HUES48 (cell line): ENCODE data around the gene PLVAP.

Source experiments
- H3K27ac ChIP-seq: one replicate; pipeline ENCODE4 v1.7.0; 2013; ENCODE audit warnings: low read depth, low read length, inconsistent platforms
- H3K27me3 ChIP-seq: 2 replicates; pipeline ENCODE4 v1.6.1; 2013; ENCODE audit warnings: mild to moderate bottlenecking, low read length; ENCODE audit not compliant: control insufficient read depth, insufficient read depth
- H3K36me3 ChIP-seq: 2 replicates; pipeline ENCODE4 v1.6.1; 2013; ENCODE audit warnings: low read length; ENCODE audit not compliant: control insufficient read depth, insufficient read depth
- H3K4me1 ChIP-seq: 2 replicates; pipeline ENCODE4 v1.6.1; 2013; ENCODE audit warnings: mild to moderate bottlenecking, low read length; ENCODE audit not compliant: control insufficient read depth, insufficient read depth
- H3K4me3 ChIP-seq: 2 replicates; pipeline ENCODE4 v1.5.1; 2013; ENCODE audit warnings: mild to moderate bottlenecking, low read depth, low read length
- H3K9ac ChIP-seq: 2 replicates; pipeline ENCODE4 v1.6.1; 2013; ENCODE audit warnings: mild to moderate bottlenecking, low read depth, low read length, moderate library complexity
- H3K9me3 ChIP-seq: 2 replicates; pipeline ENCODE4 v1.6.1; 2013; ENCODE audit warnings: low read length; ENCODE audit not compliant: control insufficient read depth, insufficient read depth

PLVAP gene

GRCh38 chr19:17340302-17340870 lies 36.8 kb downstream of the PLVAP start:
- Histone ChIP-seq H3K27me3 (no peaks in the 10 kb centered on the region), H3K27ac (no peak overlapping the region), H3K9ac (no peak overlapping the region), H3K4me1 (peaks cover 9% of the 10 kb centered on the region; the same call in 1 of the 2 replicates), H3K4me3 (no peak overlapping the region), H3K36me3 (peaks cover 14% of the 10 kb centered on the region), H3K9me3 (no peaks in the 10 kb centered on the region)

GRCh38 chr19:17339088-17339741 lies 37.9 kb downstream of the PLVAP start:
- Histone ChIP-seq H3K9ac (no peak overlapping the region), H3K27me3 (no peaks in the 10 kb centered on the region), H3K27ac (no peak overlapping the region), H3K36me3 (peaks cover 14% of the 10 kb centered on the region), H3K4me1 (peaks cover 9% of the 10 kb centered on the region; the same call in 1 of the 2 replicates), H3K4me3 (no peak overlapping the region), H3K9me3 (no peaks in the 10 kb centered on the region)

GRCh38 chr19:17338433-17339078 lies 38.6 kb downstream of the PLVAP start:
- Histone ChIP-seq H3K9me3 (no peaks in the 10 kb centered on the region), H3K27me3 (no peaks in the 10 kb centered on the region), H3K9ac (no peak overlapping the region), H3K36me3 (peaks cover 14% of the 10 kb centered on the region), H3K4me3 (peak overlapping the region; percentile 93), H3K27ac (no peak overlapping the region), H3K4me1 (peaks cover 9% of the 10 kb centered on the region; the same call in 1 of the 2 replicates)

DNA sequence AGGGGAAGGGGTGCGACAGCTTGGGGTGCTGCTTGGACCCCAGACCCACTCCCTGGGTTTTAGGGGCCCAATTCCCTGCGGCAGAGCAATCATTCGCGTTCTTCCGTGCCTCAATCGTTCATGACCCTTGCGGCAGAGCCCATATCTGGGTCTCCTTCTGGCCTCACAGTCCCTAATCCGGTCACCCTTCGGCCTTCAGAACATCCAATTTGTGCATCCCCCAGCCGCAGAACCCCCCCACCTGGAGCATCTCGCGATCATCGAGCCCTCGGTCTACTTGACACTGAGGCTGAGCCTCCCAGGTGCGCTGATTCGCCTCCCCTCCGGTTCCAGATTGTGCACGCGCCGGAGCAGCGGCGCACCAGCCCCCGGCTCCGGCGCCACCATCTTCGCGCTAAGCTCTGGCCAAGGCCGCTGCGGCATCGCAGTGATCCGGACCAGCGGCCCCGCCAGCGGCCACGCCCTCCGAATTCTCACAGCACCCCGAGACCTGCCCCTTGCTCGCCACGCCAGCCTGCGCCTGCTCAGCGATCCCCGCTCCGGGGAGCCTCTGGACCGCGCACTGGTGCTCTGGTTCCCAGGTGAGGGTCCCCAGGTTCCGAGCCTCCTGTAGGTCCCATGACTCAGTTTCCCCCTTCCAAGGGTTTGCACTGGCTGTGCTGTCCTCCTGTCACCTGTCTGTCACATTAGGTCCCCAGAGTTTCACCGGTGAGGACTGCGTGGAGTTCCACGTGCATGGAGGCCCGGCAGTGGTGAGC lies 39.3 kb downstream of the PLVAP start:
- Histone ChIP-seq H3K4me1 (peaks cover 9% of the 10 kb centered on the region; the same call in 1 of the 2 replicates), H3K36me3 (peaks cover 14% of the 10 kb centered on the region), H3K27ac (peak overlapping the region; percentile 64), H3K27me3 (no peaks in the 10 kb centered on the region), H3K9me3 (no peaks in the 10 kb centered on the region), H3K9ac (peak overlapping the region; percentile 81), H3K4me3 (peak overlapping the region; percentile 93)

GRCh38 chr19:17336872-17337674 lies 40.1 kb downstream of the PLVAP start, which contains the start of gene GTPBP3:
Gene GTPBP3 (plus strand): TSS chr19:17337553. CDS start chr19:17337612, 59 bp downstream.
- peak within 1 kb of the TSS; percentile 81 for H3K9ac ChIP-seq
- peaks cover 11% of the 10 kb centered on the region for H3K36me3 ChIP-seq
- no peaks in the 10 kb centered on the region for H3K9me3 ChIP-seq
- H3K4me1 ChIP-seq = peaks cover 9% of the 10 kb centered on the region; the same call in 1 of the 2 replicates
- peak within 1 kb of the TSS; percentile 90 for H3K27ac ChIP-seq
- H3K4me3 ChIP-seq = peak within 1 kb of the TSS; percentile 93
- no peaks in the 10 kb centered on the region for H3K27me3 ChIP-seq

DNA sequence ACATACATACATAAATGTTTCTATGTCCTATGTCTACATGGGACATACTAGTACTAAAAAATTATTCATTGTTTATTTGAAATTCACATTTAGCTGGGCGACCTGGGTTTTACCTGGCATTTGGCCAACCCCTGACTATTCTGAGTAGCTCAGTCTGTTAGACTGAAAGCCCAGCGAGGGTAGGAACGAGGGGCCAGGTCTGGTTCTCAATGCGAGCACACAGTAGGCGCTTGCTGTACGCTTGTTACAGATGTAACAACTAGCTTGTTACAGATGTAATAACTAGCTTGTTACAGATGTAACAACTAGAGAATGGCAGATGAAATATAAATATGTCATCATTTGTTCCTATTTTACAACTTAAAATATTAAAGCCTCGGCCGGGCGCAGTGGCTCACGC lies 41.6 kb downstream of the PLVAP start:
- no peak overlapping the region for H3K9ac ChIP-seq
- no peak overlapping the region for H3K27ac ChIP-seq
- no peaks in the 10 kb centered on the region for H3K9me3 ChIP-seq
- H3K27me3 ChIP-seq = no peaks in the 10 kb centered on the region
- no peak overlapping the region for H3K4me3 ChIP-seq
- H3K4me1 ChIP-seq = peaks cover 9% of the 10 kb centered on the region; the same call in 1 of the 2 replicates
- peaks cover 4% of the 10 kb centered on the region; the same call in 1 of the 2 replicates for H3K36me3 ChIP-seq

DNA sequence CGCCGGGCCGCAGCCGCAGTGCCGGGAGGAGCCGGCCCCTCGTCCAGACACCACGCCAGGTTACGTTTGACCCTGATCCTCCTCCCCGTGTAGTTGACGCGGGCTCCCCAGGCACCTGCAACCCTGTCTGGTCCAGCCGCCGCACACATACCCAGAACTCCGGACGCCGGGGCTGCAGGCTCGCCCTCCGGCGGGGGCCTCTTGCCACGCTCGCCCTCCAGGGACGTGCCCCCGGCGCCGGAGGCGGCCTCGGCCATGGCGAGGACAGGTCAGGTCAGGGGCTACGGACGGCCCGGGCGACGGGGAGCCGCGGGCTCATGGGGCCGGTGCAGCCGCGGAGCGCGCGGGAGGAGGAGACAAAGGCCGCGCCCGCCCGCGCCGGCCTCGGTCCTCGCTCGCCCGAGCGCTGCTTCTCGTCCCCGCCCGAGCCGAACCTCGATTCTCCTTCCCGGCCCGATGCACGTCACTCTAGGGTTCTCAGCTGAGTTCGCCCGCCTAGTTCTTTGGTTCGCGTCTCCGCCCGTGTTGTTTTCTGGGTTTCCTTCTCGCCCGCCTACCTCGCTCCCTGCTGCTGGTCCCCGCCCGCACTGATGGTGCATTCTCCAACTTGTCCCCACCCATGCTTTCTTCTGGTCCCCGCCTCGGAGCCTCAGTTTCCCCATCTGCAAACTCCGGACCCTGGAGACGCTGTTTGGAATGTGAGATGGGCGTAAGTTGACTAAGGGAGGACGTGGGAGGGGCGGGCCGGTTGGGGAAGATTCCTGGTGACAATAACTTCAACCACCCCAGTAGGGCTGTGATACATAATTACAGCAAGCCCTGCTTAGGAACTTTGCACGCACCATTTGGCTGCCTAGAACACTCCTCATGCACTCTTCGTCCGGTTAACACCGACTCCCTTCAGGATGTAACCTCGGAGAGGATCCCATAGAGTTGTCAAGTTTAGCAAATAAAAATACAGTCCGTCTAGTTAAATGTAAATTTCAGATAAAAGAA lies 42.4 kb downstream of the PLVAP start, which contains the start of gene ANO8:
Gene ANO8, minus strand, starts transcription at position 442 of the 996 bp plus-strand sequence. Its CDS starts 185 bp downstream, at position 257.
- H3K36me3 ChIP-seq = peaks cover 4% of the 10 kb centered on the region; the same call in 1 of the 2 replicates
- peaks cover 9% of the 10 kb centered on the region; the same call in 1 of the 2 replicates for H3K4me1 ChIP-seq
- peak within 1 kb of the TSS; percentile 71 for H3K27ac ChIP-seq
- peak within 1 kb of the TSS; percentile 78 for H3K9ac ChIP-seq
- no peaks in the 10 kb centered on the region for H3K27me3 ChIP-seq
- peak within 1 kb of the TSS; percentile 88 for H3K4me3 ChIP-seq
- H3K9me3 ChIP-seq = no peaks in the 10 kb centered on the region

GRCh38 chr19:17333611-17334413 lies 43.3 kb downstream of the PLVAP start:
- Histone ChIP-seq H3K36me3 (peaks cover 2% of the 10 kb centered on the region; the same call in 1 of the 2 replicates), H3K4me3 (peak overlapping the region; percentile 88), H3K4me1 (peaks cover 10% of the 10 kb centered on the region; the same call in 1 of the 2 replicates), H3K27me3 (no peaks in the 10 kb centered on the region; the same call in 1 of the 2 replicates), H3K27ac (peak overlapping the region; percentile 71), H3K9ac (peak overlapping the region; percentile 78; the same call in 1 of the 2 replicates), H3K9me3 (no peaks in the 10 kb centered on the region)
